HG02623 (cell line): ENCODE results near the gene TNXB.

Experiments
- ATAC-seq: cut with Tn5 transposase; IDR thresholded peaks from one replicate; pipeline ENCODE4 v1.9.1; 2021; ENCODE audit warnings: moderate library complexity; ENCODE audit not compliant: unreplicated experiment

Gene TNXB

GRCh38 chr6:32140420-32141046, 31.4 kb upstream of the TNXB start:
- ATAC-seq, result no peak

DNA sequence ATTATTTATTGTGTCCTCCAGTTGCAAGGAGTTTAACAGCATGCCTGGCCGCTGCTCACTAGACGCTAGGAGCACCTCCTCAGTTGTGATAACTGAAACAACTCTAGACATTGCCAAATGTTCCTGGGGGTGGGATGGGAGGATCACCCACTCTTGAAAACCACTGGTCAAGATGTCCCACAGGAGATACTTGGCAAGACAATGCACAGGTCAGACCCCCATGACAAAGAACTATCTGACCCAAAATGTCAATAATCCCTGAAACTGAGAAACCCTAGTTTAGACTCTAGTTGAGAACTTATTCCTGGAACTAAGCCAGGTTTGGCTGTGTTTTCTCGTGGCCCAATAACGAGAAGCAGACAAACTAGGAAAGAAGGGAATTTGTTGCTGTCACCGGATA, 30.5 kb upstream of the TNXB start:
- no peak for ATAC-seq

- no peak for ATAC-seq
These were observed 28.3 kb upstream of the TNXB start for GRCh38 chr6:32137454-32137853.

DNA sequence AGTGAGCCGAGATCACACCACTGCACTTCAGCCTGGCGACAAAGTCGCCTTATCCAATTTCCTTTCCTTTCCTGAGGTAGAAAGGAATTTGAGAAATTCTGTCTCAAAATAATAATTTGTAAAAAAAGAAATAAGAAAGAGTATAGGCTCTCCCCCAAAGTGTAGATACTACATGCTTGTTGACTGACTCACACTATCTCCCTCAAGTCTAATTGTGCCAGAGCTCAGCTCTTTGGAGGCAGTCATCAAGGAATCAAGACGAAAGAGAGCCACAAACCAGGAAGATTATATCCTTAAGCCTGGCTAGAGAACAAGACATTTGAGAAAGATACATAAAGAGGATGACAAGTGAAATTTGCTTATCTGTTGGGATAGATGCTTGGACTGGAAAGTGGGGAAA, 24.6 kb upstream of the TNXB start:
- ATAC-seq, result no peak

- ATAC-seq, result no peak
These were observed 23.0 kb upstream of the TNXB start for GRCh38 chr6:32132110-32132509.

GRCh38 chr6:32131439-32131948, 22.4 kb upstream of the TNXB start:
- no peak for ATAC-seq

GRCh38 chr6:32129297-32130088, 20.4 kb upstream of the TNXB start:
- ATAC-seq, result no peak

DNA sequence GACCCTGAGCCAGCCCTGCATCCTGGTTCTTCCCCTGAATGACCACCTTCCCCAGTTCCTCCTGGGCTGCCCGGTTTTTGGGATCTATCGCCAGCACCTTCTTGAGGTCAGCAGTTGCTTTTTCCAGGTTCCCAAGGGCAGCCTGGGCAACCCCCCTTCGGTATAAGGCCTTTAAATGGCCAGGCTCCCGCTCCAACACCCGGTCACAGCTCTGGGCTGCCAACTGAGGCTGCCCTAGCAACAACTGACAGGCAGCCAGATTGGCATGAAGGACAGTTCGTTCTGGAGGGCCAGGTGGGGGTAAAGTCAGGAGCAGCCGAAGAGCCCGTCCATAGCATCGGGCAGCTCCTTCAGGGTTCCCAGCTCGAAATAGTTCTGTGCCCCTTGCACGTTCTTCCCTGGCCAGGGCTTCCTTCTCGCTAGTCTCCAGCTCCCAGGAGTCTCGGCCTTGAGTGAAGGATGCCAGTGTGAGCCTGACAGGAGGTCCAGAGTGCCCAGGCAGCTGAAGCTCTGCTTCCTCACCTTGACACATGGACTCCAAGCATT, 19.7 kb upstream of the TNXB start:
- no peak for ATAC-seq

- peak; percentile 86 for ATAC-seq
These were observed 18.8 kb upstream of the TNXB start, which contains the start of gene ATF6B for GRCh38 chr6:32127717-32128592. TSS of gene ATF6B (minus strand) at chr6:32128246. CDS start at chr6:32128207, 39 bp downstream.

- ATAC-seq, result no peak
These were observed 18.2 kb upstream of the TNXB start for GRCh38 chr6:32127409-32127716.

DNA sequence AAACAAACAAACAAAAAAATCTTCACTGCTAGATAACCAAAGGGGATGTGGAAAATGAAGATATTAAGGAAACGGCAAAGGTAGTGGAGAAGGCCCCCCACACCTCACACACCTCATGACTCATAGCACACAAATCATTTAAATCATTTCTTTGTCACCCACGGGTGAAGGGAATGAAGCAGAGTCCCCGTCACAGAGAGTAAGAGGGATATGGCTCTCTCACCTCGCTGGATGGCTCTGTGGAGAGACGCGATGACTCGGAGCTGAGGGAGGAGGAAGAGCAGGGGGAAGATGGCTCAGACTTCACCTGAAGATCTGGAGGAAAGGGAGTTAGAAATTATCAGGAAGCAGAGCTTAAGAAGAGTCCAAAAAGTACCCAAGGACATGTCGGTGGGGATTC, 17.7 kb upstream of the TNXB start:
- ATAC-seq, result no peak

DNA sequence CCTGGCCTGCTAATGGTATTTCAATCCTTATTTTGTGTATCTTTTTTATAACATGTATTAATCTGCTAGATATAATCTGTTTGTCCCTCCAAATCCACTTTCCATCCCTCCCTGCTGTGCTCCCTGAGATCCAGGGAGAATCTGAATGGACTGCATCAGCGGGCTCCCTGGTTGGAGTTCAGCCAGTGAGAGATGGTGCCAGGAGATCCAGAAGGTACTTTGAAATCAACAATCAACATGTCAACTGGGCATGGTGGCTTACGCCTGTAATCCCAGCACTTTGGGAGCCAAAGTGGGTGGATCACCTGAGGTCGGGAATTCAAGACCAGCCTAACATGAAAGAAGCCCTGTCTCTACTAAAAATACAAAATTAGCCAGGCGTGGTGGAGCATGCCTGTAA, 14.5 kb upstream of the TNXB start:
- ATAC-seq, result no peak

DNA sequence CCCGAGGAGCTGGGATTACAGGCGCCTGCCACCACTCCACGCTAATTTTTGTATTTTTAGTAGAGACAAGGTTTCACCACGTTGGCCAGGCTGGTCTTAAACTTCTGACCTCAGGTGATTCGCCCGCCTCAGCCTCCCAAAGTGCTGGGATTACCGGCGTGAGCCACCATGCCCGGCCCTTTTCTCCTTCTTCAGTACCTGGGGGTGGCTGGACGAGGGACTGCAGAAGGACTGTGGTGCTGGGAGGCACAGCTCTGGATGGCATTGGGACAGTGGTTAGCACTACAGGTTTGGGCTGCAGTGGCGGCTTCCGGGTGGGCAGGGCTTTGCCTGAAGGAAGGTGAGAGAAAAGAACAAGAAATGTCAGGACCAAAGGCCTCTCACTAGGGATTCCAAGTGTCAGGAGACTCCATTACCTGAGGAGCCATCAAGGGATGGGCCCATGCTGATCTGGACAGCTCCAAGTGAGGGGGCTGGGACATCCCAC, 11.5 kb upstream of the TNXB start:
- ATAC-seq, result no peak

GRCh38 chr6:32118782-32119628, 9.9 kb upstream of the TNXB start:
- no peak for ATAC-seq

GRCh38 chr6:32117461-32117860, 8.3 kb upstream of the TNXB start:
- ATAC-seq, result no peak

GRCh38 chr6:32116674-32117073, 7.5 kb upstream of the TNXB start:
- ATAC-seq, result no peak

DNA sequence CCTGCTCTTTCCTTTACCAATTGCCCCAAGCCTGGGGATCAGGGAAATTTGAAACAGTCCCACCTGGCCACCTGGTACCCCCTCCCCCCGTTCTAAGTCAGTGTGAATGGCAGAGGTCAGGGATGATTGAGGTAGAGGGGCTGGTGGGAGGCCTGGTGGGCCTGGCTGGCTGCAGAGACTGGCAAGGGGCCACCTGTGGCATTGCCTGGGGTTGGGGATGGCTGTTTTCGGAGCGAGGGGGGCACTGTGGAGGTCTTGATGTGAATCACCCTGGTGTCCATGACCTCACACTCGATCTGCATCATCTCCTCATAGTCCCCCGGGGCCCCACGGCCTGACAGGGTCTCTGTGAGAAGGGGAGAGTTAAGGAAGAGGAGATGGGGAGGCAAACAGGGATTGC, 6.5 kb upstream of the TNXB start:
- no peak for ATAC-seq

- ATAC-seq, result no peak
These were observed 5.7 kb upstream of the TNXB start for GRCh38 chr6:32114796-32115195.

DNA sequence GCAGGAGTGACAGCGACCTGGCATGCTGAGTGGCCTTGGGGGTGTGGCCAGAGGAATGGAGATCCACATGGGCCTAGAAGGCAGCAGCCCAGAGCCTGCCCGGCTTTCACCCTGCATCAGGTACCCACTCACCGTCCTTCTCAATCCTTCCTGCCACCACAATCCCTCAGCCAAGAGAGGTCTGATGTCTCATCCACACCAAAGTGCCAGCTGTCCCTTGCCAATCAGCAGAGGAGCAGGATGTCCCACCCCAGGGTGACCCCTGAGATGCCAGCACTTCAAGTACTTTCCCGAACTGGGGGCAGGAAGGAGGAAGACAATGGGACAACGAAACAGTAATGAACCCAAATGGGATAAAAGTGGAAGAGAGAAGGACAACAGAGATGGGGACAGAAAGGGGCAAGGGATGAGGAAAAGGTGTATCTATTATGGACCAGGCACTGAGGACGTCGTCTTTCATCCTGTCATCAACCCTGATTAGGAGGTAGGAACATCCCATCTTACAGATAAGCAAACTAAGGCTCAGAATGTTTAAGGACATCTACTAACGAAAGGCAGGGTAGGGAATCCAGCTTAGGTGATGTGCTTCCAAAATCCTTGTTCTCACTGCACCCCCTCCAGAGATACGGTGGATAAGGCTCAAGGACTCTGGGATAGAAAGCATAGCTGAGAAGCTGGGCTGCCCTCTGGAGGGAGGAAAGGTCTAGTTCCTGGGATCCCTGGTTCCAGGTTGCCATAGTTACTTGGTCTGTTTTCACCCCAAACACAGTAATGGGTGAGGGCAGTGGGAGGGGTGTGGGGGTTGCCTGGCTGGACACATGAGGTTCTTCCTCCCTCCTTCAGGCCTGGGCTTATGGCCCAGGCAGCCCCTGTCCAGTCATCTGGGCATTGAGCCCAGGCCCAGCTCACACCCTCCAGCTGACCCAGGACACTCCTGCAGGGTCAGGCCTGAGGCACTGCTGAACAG, 4.5 kb upstream of the TNXB start:
- ATAC-seq, result no peak
